SK-N-MC (cell line): ENCODE data around the gene LAMC3.

Experiments used
- EZH2 ChIP-seq: fragments of 200-600 bp; sonication (generic); IDR thresholded peaks from one replicate; pipeline ENCODE4 v1.6.1; 2017; ENCODE audit warnings: antibody characterized with exemption
- FOXP2 ChIP-seq: optimal IDR thresholded peaks from 2 replicates; pipeline ENCODE3; 2011; ENCODE audit warnings: mild to moderate bottlenecking, moderate library complexity; ENCODE audit not compliant: insufficient read depth; ENCODE audit errors: extremely low read length, control extremely low read depth
- POLR2AphosphoS5 ChIP-seq: IDR thresholded peaks from 2 replicates; pipeline ENCODE4 v1.6.1; 2012; ENCODE audit warnings: mild to moderate bottlenecking, low read depth, low read length, borderline replicate concordance

- TF ChIP-seq POLR2AphosphoS5 (no peak), EZH2 (no peak), FOXP2 (no peak)
Measured at GRCh38 chr9:131001021-131001420, 8.0 kb upstream of the LAMC3 start.
